ENCODE measurements around the gene CHD2. TPM values are rescaled to one million over a fixed set of nuclear protein-coding genes. Genes with fewer than 3 reads are reported as not detected.

Gene CHD2
- total and polyA plus RNA-seq, 8 donors = 21.5 to 833 (median 131) TPM

DNA sequence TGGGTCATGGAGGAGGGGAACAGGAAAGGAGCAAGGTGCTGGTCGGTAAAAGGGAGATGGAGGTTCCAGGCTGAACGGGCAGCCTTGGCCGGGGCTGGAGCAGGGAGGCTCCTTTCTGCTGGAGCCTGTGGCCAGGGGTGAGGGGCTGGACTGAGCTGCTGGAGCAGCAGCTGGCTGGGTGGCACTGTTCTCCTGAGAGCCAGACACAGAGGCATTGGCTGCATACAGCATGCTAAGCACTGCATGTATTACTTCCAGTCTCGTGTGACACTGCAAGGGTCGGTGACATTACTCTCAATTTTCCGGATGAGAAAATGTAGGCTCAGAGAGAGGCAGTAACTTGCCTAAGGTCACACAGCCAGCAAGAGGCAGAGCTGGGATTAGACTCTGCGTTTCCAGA lies 146.6 kb downstream of the CHD2 start:
- peak overlapping the region in 1 of 5 donors; percentile 64 for H3K27ac ChIP-seq
- no peak for DNase-seq
- H3K27me3 ChIP-seq = peaks cover 0 to 10% (median 0%) of the 10 kb centered on the region in 3 donors
- TF ChIP-seq POLR2AphosphoS5 (IDR thresholded peaks at IDR 0.05) (no peak), POLR2A (IDR thresholded peaks at IDR 0.05) (no peak), EP300 (IDR thresholded peaks at IDR 0.05) (no peak)
- WGBS, 5 donors = 64 to 77% (median 71%) methylated on average over 6 to 7 of the region's 7 CpGs
- H3K36me3 ChIP-seq = peaks cover 17 to 96% (median 57%) of the 10 kb centered on the region in 4 donors
- H3K9me3 ChIP-seq = peaks cover 0 to 9% (median 7%) of the 10 kb centered on the region in 4 donors
- peaks cover 0 to 48% (median 19%) of the 10 kb centered on the region in 4 donors for H3K4me1 ChIP-seq
- no peak overlapping the region for H3K4me3 ChIP-seq
- intact Hi-C loops (cut with DNase I; ENCODE audit: low total_unique reads) = no loop called here

DNA sequence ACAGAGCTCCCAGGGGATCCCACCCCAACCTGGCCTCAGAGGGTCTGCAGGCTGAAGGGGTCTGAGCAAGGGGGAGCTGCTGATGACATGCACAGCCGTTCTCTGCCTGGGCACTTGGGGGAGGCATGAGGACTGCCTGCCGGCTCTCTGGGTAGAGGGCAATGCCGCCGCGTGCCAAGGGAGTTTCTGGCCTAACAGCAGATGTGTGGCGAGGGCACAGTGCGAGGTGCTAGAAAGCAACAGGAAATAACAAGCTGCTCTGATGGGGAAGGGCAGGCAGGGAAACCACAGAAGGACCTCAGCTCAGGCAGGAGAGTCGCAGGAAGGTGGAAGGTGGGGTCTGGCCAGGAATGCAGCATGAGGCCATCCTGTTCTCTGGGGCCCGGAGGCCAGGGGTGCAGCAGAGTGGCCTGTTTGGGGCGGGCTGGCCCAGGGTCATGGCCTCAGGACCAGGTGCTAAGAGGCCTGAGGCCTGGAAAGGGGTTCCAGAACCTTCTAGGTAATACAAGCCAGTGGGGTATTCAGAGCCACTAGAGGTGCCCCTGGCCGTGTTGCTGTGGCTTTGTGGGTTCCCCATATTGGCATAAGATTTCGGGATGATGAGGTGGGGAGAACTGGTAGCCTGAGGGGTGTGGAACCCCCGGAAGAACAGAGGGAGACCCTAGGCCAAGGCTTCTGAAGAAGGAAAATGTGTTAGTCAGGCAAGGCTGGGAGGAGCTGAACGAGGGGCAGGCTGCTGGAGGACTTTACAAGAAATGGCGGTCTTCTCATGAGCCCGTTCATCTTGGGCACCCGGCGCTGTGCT lies 147.7 kb downstream of the CHD2 start:
- Histone ChIP-seq H3K27ac (peak overlapping the region in 2 of 5 donors; percentile 37 to 64), H3K27me3 (peaks cover 0 to 10% (median 3%) of the 10 kb centered on the region in 3 donors), H3K4me3 (no peak overlapping the region), H3K9me3 (peaks cover 0 to 9% (median 7%) of the 10 kb centered on the region in 4 donors), H3K4me1 (peaks cover 0 to 57% (median 23%) of the 10 kb centered on the region in 4 donors), H3K36me3 (peaks cover 17 to 95% (median 62%) of the 10 kb centered on the region in 4 donors)
- TF ChIP-seq, protein P1, sequence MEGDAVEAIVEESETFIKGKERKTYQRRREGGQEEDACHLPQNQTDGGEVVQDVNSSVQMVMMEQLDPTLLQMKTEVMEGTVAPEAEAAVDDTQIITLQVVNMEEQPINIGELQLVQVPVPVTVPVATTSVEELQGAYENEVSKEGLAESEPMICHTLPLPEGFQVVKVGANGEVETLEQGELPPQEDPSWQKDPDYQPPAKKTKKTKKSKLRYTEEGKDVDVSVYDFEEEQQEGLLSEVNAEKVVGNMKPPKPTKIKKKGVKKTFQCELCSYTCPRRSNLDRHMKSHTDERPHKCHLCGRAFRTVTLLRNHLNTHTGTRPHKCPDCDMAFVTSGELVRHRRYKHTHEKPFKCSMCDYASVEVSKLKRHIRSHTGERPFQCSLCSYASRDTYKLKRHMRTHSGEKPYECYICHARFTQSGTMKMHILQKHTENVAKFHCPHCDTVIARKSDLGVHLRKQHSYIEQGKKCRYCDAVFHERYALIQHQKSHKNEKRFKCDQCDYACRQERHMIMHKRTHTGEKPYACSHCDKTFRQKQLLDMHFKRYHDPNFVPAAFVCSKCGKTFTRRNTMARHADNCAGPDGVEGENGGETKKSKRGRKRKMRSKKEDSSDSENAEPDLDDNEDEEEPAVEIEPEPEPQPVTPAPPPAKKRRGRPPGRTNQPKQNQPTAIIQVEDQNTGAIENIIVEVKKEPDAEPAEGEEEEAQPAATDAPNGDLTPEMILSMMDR (IDR thresholded peaks at IDR 0.05) = no peak
- TF ChIP-seq EP300 (IDR thresholded peaks at IDR 0.05) (no peak), POLR2A (IDR thresholded peaks at IDR 0.05) (no peak), POLR2AphosphoS5 (IDR thresholded peaks at IDR 0.05) (no peak)
- 51 to 81% (median 74%) methylated on average over 14 to 18 of the region's 18 CpGs for WGBS, 5 donors
- intact Hi-C loops (cut with DNase I; ENCODE audit: low total_unique reads) = no loop called here
- DNase-seq = no peak

DNA sequence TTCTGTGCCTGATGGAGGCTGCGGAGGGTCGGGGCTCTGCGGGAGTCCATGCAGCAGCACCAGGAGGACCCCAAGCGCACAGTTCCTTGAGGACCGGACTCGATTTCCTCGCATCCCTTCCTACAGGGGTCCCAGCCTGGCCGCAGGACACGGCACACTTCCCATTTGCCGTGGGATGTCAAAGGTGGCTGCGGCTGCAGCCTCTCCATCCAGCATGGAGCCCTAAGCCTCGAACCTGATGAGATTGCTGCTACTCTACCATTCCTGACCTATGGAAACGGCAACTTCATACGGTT lies 148.2 kb downstream of the CHD2 start:
- peaks cover 0 to 10% (median 3%) of the 10 kb centered on the region in 3 donors for H3K27me3 ChIP-seq
- DNase-seq = no peak
- intact Hi-C loops (cut with DNase I; ENCODE audit: low total_unique reads) = no loop called here
- peaks cover 0 to 9% (median 7%) of the 10 kb centered on the region in 4 donors for H3K9me3 ChIP-seq
- 81 to 96% (median 94%) methylated on average over 4 to 14 of the region's 14 CpGs for WGBS, 5 donors
- peak overlapping the region in 3 of 5 donors; percentile 37 to 64 (median 39) for H3K27ac ChIP-seq
- H3K4me1 ChIP-seq = peaks cover 0 to 63% (median 23%) of the 10 kb centered on the region in 4 donors
- TF ChIP-seq POLR2AphosphoS5 (IDR thresholded peaks at IDR 0.05) = no peak
- no peak for TF ChIP-seq POLR2A (IDR thresholded peaks at IDR 0.05)
- no peak for TF ChIP-seq EP300 (IDR thresholded peaks at IDR 0.05)
- TF ChIP-seq, protein P1 (IDR thresholded peaks at IDR 0.05) = no peak
- peaks cover 17 to 95% (median 60%) of the 10 kb centered on the region in 4 donors for H3K36me3 ChIP-seq
- H3K4me3 ChIP-seq = no peak overlapping the region

DNA sequence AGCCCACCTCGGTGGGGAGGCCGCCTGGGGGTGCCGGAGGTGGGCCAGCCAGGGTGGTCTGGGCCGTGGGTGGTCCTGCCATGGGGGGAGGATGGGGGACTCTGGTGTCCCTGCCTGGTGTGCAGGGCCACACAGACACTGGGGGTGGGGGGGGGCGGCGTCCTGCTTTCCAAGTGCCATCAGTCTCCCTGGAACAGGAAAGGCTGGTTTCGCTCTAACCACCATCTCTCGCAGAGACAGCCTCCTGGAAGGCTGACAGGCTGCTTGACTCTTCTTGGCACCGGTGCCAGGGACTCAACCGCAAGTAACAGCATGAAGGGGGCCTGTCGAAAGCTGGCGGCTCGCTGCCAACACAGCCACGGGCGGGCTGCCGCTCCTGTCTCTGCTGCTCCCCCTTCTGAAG lies 148.6 kb downstream of the CHD2 start:
- intact Hi-C loops (cut with DNase I; ENCODE audit: low total_unique reads) = no loop called here
- H3K27me3 ChIP-seq = peaks cover 0 to 10% (median 3%) of the 10 kb centered on the region in 3 donors

More for the DNA sequence above, 148.6 kb downstream of the CHD2 start:
- 50 to 74% (median 59%) methylated on average over 9 to 16 of the region's 16 CpGs for WGBS, 5 donors
- peak overlapping the region in 4 of 5 donors; percentile 20 to 64 (median 38) for H3K27ac ChIP-seq
- peaks cover 0 to 9% (median 7%) of the 10 kb centered on the region in 4 donors for H3K9me3 ChIP-seq
- peaks cover 17 to 95% (median 59%) of the 10 kb centered on the region in 4 donors for H3K36me3 ChIP-seq
- peak in 1 of 2 donors; percentile 83 for DNase-seq
- H3K4me1 ChIP-seq = peaks cover 0 to 66% (median 22%) of the 10 kb centered on the region in 4 donors
- no peak overlapping the region for H3K4me3 ChIP-seq
- TF ChIP-seq EP300 (IDR thresholded peaks at IDR 0.05) (no peak), POLR2A (IDR thresholded peaks at IDR 0.05) (no peak), POLR2AphosphoS5 (IDR thresholded peaks at IDR 0.05) (no peak)
- TF ChIP-seq, protein P1 (IDR thresholded peaks at IDR 0.05) = no peak
